HepG2 (cell line): ENCODE measurements around the gene CAMK2G. TPM values are rescaled to one million over a fixed set of nuclear protein-coding genes. Genes with fewer than 3 reads are reported as not detected.

ENCODE experiments used
- ATF7 ChIP-seq, 2 experiments: fragments of 450-650 bp in 1 of 2; sonication (generic) in 1 of 2; formaldehyde crosslinking in 1 of 2; IDR thresholded peaks; 2 replicates each; pipeline versions ENCODE4 v1.4.0 to v1.6.1; 2016 to 2020; ENCODE audit warnings: antibody characterized with exemption in 1 of 2, mild to moderate bottlenecking in 1 of 2, missing genetic modification reagents in 1 of 2
- BCL6 ChIP-seq: IDR thresholded peaks from 2 replicates; pipeline ENCODE4 v1.6.1; 2016; ENCODE audit warnings: missing genetic modification reagents, missing compliant biosample characterization
- HDAC2 ChIP-seq: sonication (generic); formaldehyde crosslinking; IDR thresholded peaks from 2 replicates; pipeline ENCODE4 v1.4.0; 2020; ENCODE audit warnings: missing genetic modification reagents
- HES4 ChIP-seq: sonication (generic); formaldehyde crosslinking; IDR thresholded peaks from 2 replicates; pipeline ENCODE4 v1.9.0; 2021; ENCODE audit warnings: mild to moderate bottlenecking, missing genetic modification reagents, borderline replicate concordance
- KDM5B ChIP-seq: sonication (generic); formaldehyde crosslinking; IDR thresholded peaks from 2 replicates; pipeline ENCODE4 v1.4.0; 2020; ENCODE audit warnings: missing genetic modification reagents, mild to moderate bottlenecking, borderline replicate concordance
- MIER3 ChIP-seq: IDR thresholded peaks from 2 replicates; pipeline ENCODE4 v1.6.1; 2016; ENCODE audit warnings: missing compliant biosample characterization, borderline replicate concordance
- PTBP1 ChIP-seq: fragments of 200-400 bp; formaldehyde crosslinking; IDR thresholded peaks from 2 replicates; pipeline ENCODE4 v1.6.1; 2018; ENCODE audit warnings: low read length, low read depth; ENCODE audit not compliant: poor library complexity, severe bottlenecking
- STAG1 ChIP-seq: sonication (generic); formaldehyde crosslinking; IDR thresholded peaks from 2 replicates; pipeline ENCODE4 v1.4.0; 2020; ENCODE audit warnings: missing genetic modification reagents
- ZNF124 ChIP-seq: sonication (generic); formaldehyde crosslinking; IDR thresholded peaks from 2 replicates; pipeline ENCODE4 v1.4.0; 2020; ENCODE audit warnings: missing genetic modification reagents
- ZNF558 ChIP-seq: sonication (generic); formaldehyde crosslinking; IDR thresholded peaks from 2 replicates; pipeline ENCODE4 v1.9.0; 2022; ENCODE audit warnings: mild to moderate bottlenecking, missing genetic modification reagents, borderline replicate concordance
- ZNF674 ChIP-seq: sonication (generic); formaldehyde crosslinking; IDR thresholded peaks from 2 replicates; pipeline ENCODE4 v1.5.0; 2020; ENCODE audit warnings: low read depth, mild to moderate bottlenecking, missing genetic modification reagents
- polyA plus RNA-seq, 8 experiments: library from polyadenylated mRNA; depleted of rRNA in 3 of 8; stranded (reverse) in 7 of 8; unstranded in 1 of 8; fragments of >200 nt; fragmentation: Illumina TruSeq in 4 of 8; extraction: Trizol in 4 of 8; gene quantifications; 2 replicates each; pipeline versions ENCODE4 v1.2.1 to v1.2.3, GENCODE V29; 2011 to 2016; ENCODE audit warnings: low read depth in 4 of 8, missing spikeins in 1 of 8, mixed read lengths in 1 of 8; ENCODE audit not compliant: insufficient read depth in 1 of 8
- total RNA-seq, 5 experiments: library from RNA; depleted of rRNA; stranded (reverse); fragments of >200 nt; fragmentation: Illumina TruSeq; extraction: Trizol; gene quantifications; 2 replicates each; pipeline ENCODE4 v1.2.3, GENCODE V29; 2016; ENCODE audit warnings: low read depth in 1 of 5
- TF ChIP-seq, protein P1 (sequence below): sonication (generic); formaldehyde crosslinking; IDR thresholded peaks from 2 replicates; pipeline ENCODE4 v1.5.1; 2020; ENCODE audit warnings: missing genetic modification reagents, mild to moderate bottlenecking, borderline replicate concordance
- TF ChIP-seq, protein P2 (sequence below): sonication (generic); formaldehyde crosslinking; IDR thresholded peaks from 2 replicates; pipeline ENCODE4 v1.4.0; 2020; ENCODE audit warnings: missing genetic modification reagents
- TF ChIP-seq, protein P3 (sequence below): sonication (generic); formaldehyde crosslinking; IDR thresholded peaks from 2 replicates; pipeline ENCODE4 v1.4.0; 2020; ENCODE audit warnings: low read depth, mild to moderate bottlenecking, missing genetic modification reagents
- TF ChIP-seq, protein P4 (sequence below): sonication (generic); formaldehyde crosslinking; conservative IDR thresholded peaks from 2 replicates; pipeline ENCODE4 v1.4.0; 2020; ENCODE audit warnings: mild to moderate bottlenecking, missing genetic modification reagents, moderate library complexity
- TF ChIP-seq, protein P5 (sequence below): sonication (generic); formaldehyde crosslinking; IDR thresholded peaks from 2 replicates; pipeline ENCODE4 v1.4.0; 2020; ENCODE audit warnings: missing genetic modification reagents

Gene CAMK2G
- total and polyA plus RNA-seq, 2 of the 13 experiments (the other 11 are each of a cell fraction or from before 2014, with no cell fraction given) = 15.9 to 18.8 TPM

DNA sequence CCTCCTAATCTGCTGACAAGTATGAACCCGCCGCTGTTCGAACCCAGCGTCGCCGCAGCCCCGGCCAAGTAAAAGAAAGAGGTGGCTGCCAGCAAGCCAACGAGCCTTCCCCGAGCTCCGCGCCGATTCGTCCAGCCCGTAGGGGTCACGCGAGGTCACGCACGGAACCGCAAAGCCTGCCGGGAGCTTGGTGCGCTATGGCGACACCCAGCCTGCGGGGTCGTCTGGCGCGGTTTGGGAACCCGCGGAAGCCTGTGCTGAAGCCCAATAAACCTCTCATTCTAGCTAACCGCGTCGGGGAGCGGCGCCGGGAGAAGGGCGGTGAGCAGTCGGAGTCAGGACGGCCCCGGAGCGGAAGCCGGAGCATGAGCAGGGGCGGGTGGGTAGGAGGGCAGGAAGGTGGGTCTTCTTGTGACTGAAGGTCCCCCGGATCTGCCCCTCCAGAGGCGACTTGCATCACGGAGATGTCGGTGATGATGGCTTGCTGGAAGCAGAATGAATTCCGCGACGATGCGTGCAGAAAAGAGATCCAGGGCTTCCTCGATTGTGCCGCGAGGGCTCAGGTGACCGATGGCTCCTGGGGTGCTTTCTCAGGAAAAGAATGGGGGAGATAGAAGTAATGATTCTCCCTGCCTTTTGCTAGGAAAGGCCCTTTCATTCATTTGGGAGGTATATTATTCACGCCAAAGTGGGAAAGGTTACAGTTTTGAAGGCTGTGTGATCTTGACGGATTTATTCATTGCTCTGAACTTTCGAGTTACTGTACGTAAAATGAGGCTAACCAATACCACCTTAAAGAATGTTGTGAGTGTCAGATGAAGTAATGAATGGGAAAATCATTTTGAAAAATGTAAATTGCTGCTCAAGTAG, 92.2 kb downstream of the CAMK2G start, which contains the start of gene CHCHD1 (continued):
- TF ChIP-seq KDM5B (CRISPR knock-in tag) = no peak; the same call in 1 of the 2 replicates
- TF ChIP-seq PTBP1 = no peak
- no peak for TF ChIP-seq ZNF674 (CRISPR knock-in tag)
- TF ChIP-seq, protein P1, sequence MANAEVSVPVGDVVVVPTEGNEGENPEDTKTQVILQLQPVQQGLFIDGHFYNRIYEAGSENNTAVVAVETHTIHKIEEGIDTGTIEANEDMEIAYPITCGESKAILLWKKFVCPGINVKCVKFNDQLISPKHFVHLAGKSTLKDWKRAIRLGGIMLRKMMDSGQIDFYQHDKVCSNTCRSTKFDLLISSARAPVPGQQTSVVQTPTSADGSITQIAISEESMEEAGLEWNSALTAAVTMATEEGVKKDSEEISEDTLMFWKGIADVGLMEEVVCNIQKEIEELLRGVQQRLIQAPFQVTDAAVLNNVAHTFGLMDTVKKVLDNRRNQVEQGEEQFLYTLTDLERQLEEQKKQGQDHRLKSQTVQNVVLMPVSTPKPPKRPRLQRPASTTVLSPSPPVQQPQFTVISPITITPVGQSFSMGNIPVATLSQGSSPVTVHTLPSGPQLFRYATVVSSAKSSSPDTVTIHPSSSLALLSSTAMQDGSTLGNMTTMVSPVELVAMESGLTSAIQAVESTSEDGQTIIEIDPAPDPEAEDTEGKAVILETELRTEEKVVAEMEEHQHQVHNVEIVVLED (CRISPR knock-in tag) = peak; percentile 99
- TF ChIP-seq STAG1 = no peak
- TF ChIP-seq, protein P2, sequence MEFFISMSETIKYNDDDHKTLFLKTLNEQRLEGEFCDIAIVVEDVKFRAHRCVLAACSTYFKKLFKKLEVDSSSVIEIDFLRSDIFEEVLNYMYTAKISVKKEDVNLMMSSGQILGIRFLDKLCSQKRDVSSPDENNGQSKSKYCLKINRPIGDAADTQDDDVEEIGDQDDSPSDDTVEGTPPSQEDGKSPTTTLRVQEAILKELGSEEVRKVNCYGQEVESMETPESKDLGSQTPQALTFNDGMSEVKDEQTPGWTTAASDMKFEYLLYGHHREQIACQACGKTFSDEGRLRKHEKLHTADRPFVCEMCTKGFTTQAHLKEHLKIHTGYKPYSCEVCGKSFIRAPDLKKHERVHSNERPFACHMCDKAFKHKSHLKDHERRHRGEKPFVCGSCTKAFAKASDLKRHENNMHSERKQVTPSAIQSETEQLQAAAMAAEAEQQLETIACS = no peak
- no peak; the same call in 1 of the 2 replicates for TF ChIP-seq HES4
- TF ChIP-seq MIER3 = peak; percentile 40; the same call in 1 of the 2 replicates
- peak; percentile 43; the same call in 1 of the 2 replicates for TF ChIP-seq BCL6 (CRISPR knock-in tag)
- 0 out of 2 replicates have a peak, but pooled peaks have one; percentile 49 for TF ChIP-seq ZNF558
- no peak for TF ChIP-seq ATF7 (IDR thresholded peaks at IDR 0.05)
- no peak for TF ChIP-seq ATF7 (CRISPR knock-in tag; IDR thresholded peaks at IDR 0.05)
- TF ChIP-seq ZNF124 (CRISPR knock-in tag) = peak; percentile 47; the same call in 1 of the 2 replicates
- TF ChIP-seq, protein P3, sequence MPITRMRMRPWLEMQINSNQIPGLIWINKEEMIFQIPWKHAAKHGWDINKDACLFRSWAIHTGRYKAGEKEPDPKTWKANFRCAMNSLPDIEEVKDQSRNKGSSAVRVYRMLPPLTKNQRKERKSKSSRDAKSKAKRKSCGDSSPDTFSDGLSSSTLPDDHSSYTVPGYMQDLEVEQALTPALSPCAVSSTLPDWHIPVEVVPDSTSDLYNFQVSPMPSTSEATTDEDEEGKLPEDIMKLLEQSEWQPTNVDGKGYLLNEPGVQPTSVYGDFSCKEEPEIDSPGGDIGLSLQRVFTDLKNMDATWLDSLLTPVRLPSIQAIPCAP (CRISPR knock-in tag) = no peak
- TF ChIP-seq, protein P4, sequence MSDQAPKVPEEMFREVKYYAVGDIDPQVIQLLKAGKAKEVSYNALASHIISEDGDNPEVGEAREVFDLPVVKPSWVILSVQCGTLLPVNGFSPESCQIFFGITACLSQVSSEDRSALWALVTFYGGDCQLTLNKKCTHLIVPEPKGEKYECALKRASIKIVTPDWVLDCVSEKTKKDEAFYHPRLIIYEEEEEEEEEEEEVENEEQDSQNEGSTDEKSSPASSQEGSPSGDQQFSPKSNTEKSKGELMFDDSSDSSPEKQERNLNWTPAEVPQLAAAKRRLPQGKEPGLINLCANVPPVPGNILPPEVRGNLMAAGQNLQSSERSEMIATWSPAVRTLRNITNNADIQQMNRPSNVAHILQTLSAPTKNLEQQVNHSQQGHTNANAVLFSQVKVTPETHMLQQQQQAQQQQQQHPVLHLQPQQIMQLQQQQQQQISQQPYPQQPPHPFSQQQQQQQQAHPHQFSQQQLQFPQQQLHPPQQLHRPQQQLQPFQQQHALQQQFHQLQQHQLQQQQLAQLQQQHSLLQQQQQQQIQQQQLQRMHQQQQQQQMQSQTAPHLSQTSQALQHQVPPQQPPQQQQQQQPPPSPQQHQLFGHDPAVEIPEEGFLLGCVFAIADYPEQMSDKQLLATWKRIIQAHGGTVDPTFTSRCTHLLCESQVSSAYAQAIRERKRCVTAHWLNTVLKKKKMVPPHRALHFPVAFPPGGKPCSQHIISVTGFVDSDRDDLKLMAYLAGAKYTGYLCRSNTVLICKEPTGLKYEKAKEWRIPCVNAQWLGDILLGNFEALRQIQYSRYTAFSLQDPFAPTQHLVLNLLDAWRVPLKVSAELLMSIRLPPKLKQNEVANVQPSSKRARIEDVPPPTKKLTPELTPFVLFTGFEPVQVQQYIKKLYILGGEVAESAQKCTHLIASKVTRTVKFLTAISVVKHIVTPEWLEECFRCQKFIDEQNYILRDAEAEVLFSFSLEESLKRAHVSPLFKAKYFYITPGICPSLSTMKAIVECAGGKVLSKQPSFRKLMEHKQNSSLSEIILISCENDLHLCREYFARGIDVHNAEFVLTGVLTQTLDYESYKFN = peak; percentile 43
- TF ChIP-seq HDAC2 (CRISPR knock-in tag) = no peak
- TF ChIP-seq, protein P5, sequence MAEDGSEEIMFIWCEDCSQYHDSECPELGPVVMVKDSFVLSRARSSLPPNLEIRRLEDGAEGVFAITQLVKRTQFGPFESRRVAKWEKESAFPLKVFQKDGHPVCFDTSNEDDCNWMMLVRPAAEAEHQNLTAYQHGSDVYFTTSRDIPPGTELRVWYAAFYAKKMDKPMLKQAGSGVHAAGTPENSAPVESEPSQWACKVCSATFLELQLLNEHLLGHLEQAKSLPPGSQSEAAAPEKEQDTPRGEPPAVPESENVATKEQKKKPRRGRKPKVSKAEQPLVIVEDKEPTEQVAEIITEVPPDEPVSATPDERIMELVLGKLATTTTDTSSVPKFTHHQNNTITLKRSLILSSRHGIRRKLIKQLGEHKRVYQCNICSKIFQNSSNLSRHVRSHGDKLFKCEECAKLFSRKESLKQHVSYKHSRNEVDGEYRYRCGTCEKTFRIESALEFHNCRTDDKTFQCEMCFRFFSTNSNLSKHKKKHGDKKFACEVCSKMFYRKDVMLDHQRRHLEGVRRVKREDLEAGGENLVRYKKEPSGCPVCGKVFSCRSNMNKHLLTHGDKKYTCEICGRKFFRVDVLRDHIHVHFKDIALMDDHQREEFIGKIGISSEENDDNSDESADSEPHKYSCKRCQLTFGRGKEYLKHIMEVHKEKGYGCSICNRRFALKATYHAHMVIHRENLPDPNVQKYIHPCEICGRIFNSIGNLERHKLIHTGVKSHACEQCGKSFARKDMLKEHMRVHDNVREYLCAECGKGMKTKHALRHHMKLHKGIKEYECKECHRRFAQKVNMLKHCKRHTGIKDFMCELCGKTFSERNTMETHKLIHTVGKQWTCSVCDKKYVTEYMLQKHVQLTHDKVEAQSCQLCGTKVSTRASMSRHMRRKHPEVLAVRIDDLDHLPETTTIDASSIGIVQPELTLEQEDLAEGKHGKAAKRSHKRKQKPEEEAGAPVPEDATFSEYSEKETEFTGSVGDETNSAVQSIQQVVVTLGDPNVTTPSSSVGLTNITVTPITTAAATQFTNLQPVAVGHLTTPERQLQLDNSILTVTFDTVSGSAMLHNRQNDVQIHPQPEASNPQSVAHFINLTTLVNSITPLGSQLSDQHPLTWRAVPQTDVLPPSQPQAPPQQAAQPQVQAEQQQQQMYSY (CRISPR knock-in tag) = no peak
